ENCODE results near the gene FAAH2. TPM values are rescaled to one million over a fixed set of nuclear protein-coding genes. Genes with fewer than 3 reads are reported as not detected.

Gene FAAH2
- total RNA-seq, 4 donors from 2014 or later: 0.85 to 4.8 TPM; not detected in 2

GRCh38 chrX:57364145-57364544 lies 77.6 kb downstream of the FAAH2 start:
- intact Hi-C loops (cut with DNase I; ENCODE audit: low total_unique reads): no loop called here
- Histone ChIP-seq H3K36me3 (no peaks in the 10 kb centered on the region), H3K4me1 (no peaks in the 10 kb centered on the region), H3K4me3 (no peak overlapping the region), H3K9me3 (no peaks in the 10 kb centered on the region), H3K27me3 (no peaks in the 10 kb centered on the region), H3K27ac (no peak overlapping the region)
- no peak for DNase-seq
- TF ChIP-seq, protein P1, sequence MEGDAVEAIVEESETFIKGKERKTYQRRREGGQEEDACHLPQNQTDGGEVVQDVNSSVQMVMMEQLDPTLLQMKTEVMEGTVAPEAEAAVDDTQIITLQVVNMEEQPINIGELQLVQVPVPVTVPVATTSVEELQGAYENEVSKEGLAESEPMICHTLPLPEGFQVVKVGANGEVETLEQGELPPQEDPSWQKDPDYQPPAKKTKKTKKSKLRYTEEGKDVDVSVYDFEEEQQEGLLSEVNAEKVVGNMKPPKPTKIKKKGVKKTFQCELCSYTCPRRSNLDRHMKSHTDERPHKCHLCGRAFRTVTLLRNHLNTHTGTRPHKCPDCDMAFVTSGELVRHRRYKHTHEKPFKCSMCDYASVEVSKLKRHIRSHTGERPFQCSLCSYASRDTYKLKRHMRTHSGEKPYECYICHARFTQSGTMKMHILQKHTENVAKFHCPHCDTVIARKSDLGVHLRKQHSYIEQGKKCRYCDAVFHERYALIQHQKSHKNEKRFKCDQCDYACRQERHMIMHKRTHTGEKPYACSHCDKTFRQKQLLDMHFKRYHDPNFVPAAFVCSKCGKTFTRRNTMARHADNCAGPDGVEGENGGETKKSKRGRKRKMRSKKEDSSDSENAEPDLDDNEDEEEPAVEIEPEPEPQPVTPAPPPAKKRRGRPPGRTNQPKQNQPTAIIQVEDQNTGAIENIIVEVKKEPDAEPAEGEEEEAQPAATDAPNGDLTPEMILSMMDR (IDR thresholded peaks at IDR 0.05): no peak
- TF ChIP-seq POLR2A (IDR thresholded peaks at IDR 0.05): no peak

GRCh38 chrX:57366430-57366829 lies 79.9 kb downstream of the FAAH2 start:
- H3K36me3 ChIP-seq: no peaks in the 10 kb centered on the region

DNA sequence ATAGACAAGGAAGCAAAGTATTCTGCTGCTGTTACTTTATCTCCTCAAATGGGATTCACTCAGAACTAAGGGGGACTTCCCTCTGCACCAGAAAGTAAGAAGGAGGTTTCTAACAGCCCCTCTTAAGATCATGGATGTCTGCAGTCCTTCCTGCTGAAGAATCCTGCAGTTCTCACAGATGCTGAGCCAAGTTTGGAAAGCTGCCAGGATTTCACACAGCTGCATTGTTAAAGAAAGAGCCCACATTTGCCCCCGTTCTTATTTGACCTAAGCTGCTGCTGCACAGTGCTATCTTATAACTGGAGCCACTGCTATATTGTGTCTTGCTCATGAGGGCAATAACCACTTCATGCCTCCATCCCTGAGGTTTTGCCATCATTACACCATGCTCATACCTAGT lies 81.1 kb downstream of the FAAH2 start:
- Histone ChIP-seq H3K27ac (no peak overlapping the region), H3K4me3 (no peak overlapping the region), H3K4me1 (no peaks in the 10 kb centered on the region), H3K9me3 (no peaks in the 10 kb centered on the region), H3K36me3 (no peaks in the 10 kb centered on the region), H3K27me3 (no peaks in the 10 kb centered on the region)
- DNase-seq: no peak
- TF ChIP-seq POLR2A (IDR thresholded peaks at IDR 0.05): no peak
- TF ChIP-seq, protein P1 (IDR thresholded peaks at IDR 0.05): no peak
- intact Hi-C loops (cut with DNase I; ENCODE audit: low total_unique reads): no loop called here

More at GRCh38 chrX:57366430-57366829, 79.9 kb downstream of the FAAH2 start:
- H3K27me3 ChIP-seq: no peaks in the 10 kb centered on the region
- no peaks in the 10 kb centered on the region for H3K9me3 ChIP-seq
- H3K4me3 ChIP-seq: no peak overlapping the region
- H3K27ac ChIP-seq: no peak overlapping the region
- TF ChIP-seq, protein P1 (IDR thresholded peaks at IDR 0.05): no peak
- no peak for DNase-seq
- no peaks in the 10 kb centered on the region for H3K4me1 ChIP-seq
- intact Hi-C loops (cut with DNase I; ENCODE audit: low total_unique reads): no loop called here

DNA sequence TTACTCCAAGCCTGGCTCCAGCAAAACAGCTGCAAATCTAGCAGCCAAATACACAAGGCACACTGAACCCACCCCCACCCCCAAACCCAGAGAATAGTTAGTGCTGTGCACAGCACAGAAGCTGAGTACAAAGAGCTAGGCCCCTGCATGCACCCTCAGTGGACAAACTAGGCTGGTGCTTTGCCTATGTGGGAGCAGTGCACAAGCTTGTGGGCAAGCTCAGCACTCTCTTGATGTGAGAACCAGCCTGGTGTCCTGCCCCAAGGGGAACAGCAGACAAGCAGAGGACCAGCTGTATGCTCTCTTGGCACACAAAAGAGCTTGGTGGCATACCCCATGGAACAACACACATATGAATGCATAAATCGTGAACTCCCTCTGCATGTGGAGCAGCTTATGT lies 81.7 kb downstream of the FAAH2 start:
- H3K27ac ChIP-seq: no peak overlapping the region
- H3K9me3 ChIP-seq: no peaks in the 10 kb centered on the region
- H3K4me1 ChIP-seq: no peaks in the 10 kb centered on the region
- H3K27me3 ChIP-seq: no peaks in the 10 kb centered on the region
- DNase-seq: no peak
- intact Hi-C loops (cut with DNase I; ENCODE audit: low total_unique reads): no loop called here
- H3K36me3 ChIP-seq: no peaks in the 10 kb centered on the region
- TF ChIP-seq POLR2A (IDR thresholded peaks at IDR 0.05): no peak
- TF ChIP-seq, protein P1 (IDR thresholded peaks at IDR 0.05): no peak
- no peak overlapping the region for H3K4me3 ChIP-seq

DNA sequence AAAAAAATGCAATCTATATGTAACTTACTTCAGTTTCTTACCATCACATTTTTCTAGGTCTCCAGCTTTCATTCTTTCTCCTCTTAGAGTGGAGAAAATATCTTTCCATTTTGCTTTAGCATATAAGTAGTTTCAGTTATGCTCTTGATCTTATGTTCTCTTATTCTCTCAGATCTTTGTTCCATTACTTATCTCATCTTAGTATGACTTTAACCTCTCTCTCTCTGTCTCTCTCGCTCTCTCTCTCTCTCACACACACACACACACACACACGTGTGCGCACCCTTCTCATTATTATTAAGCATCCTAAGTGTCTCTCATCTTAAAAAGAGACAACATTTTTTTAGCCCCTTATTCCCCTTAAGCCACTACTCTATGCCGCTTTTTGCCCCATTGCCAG lies 92.8 kb downstream of the FAAH2 start:
- intact Hi-C loops (cut with DNase I; ENCODE audit: low total_unique reads): no loop called here
- no peaks in the 10 kb centered on the region for H3K9me3 ChIP-seq
- H3K36me3 ChIP-seq: no peaks in the 10 kb centered on the region
- TF ChIP-seq, protein P1 (IDR thresholded peaks at IDR 0.05): no peak
- no peak for TF ChIP-seq POLR2A (IDR thresholded peaks at IDR 0.05)
- DNase-seq: no peak
- H3K27ac ChIP-seq: no peak overlapping the region
- no peak overlapping the region for H3K4me3 ChIP-seq
- no peaks in the 10 kb centered on the region for H3K4me1 ChIP-seq
- H3K27me3 ChIP-seq: no peaks in the 10 kb centered on the region

Measured in uterus (tissue), 4 donors.